HepG2 (cell line): ENCODE measurements around the gene NELFCD. TPM values are rescaled to one million over a fixed set of nuclear protein-coding genes. Genes with fewer than 3 reads are reported as not detected.

Source experiments
- FOXP1 ChIP-seq, 2 experiments: fragments of 450-650 bp in 1 of 2; IDR thresholded peaks; 2 replicates each; pipeline ENCODE4 v1.6.1; 2017 to 2018; ENCODE audit warnings: antibody characterized with exemption in 1 of 2
- KAT8 ChIP-seq: IDR thresholded peaks from 2 replicates; pipeline ENCODE4 v1.6.1; 2016; ENCODE audit warnings: missing genetic modification reagents, missing compliant biosample characterization
- KLF13 ChIP-seq: sonication (generic); formaldehyde crosslinking; IDR thresholded peaks from 2 replicates; pipeline ENCODE4 v1.4.0; 2020; ENCODE audit warnings: mild to moderate bottlenecking, missing genetic modification reagents
- MEIS2 ChIP-seq: sonication (generic); formaldehyde crosslinking; IDR thresholded peaks from 2 replicates; pipeline ENCODE4 v1.9.0; 2021; ENCODE audit warnings: mild to moderate bottlenecking, missing genetic modification reagents
- SP140L ChIP-seq: sonication (generic); formaldehyde crosslinking; IDR thresholded peaks from 2 replicates; pipeline ENCODE4 v1.4.0; 2020; ENCODE audit warnings: missing genetic modification reagents, borderline replicate concordance
- THYN1 ChIP-seq: sonication (generic); formaldehyde crosslinking; IDR thresholded peaks from 2 replicates; pipeline ENCODE4 v1.8.1; 2023; ENCODE audit warnings: low read depth, mild to moderate bottlenecking, moderate library complexity, missing genetic modification reagents, borderline replicate concordance
- TOPORS ChIP-seq: sonication (generic); formaldehyde crosslinking; IDR thresholded peaks from 2 replicates; pipeline ENCODE4 v1.8.0; 2023; ENCODE audit warnings: mild to moderate bottlenecking, missing genetic modification reagents
- ZBTB38 ChIP-seq: sonication (generic); formaldehyde crosslinking; IDR thresholded peaks from 2 replicates; pipeline ENCODE4 v1.5.1; 2020; ENCODE audit warnings: mild to moderate bottlenecking, missing genetic modification reagents
- ZNF17 ChIP-seq: sonication (generic); formaldehyde crosslinking; IDR thresholded peaks from 2 replicates; pipeline ENCODE4 v1.5.0; 2020; ENCODE audit warnings: mild to moderate bottlenecking, missing genetic modification reagents
- ZNF34 ChIP-seq: sonication (generic); formaldehyde crosslinking; IDR thresholded peaks from 2 replicates; pipeline ENCODE4 v1.4.0; 2020; ENCODE audit warnings: mild to moderate bottlenecking, missing genetic modification reagents, borderline replicate concordance
- ZNF619 ChIP-seq: sonication (generic); formaldehyde crosslinking; IDR thresholded peaks from 2 replicates; pipeline ENCODE4 v1.4.0; 2020; ENCODE audit warnings: mild to moderate bottlenecking, missing genetic modification reagents
- ZNF670 ChIP-seq: sonication (generic); formaldehyde crosslinking; IDR thresholded peaks from 2 replicates; pipeline ENCODE4 v1.8.0; 2022; ENCODE audit warnings: mild to moderate bottlenecking, missing genetic modification reagents, borderline replicate concordance
- polyA plus RNA-seq, 8 experiments: library from polyadenylated mRNA; depleted of rRNA in 3 of 8; stranded (reverse) in 7 of 8; unstranded in 1 of 8; fragments of >200 nt; fragmentation: Illumina TruSeq in 4 of 8; extraction: Trizol in 4 of 8; gene quantifications; 2 replicates each; pipeline versions ENCODE4 v1.2.1 to v1.2.3, GENCODE V29; 2011 to 2016; ENCODE audit warnings: low read depth in 4 of 8, missing spikeins in 1 of 8, mixed read lengths in 1 of 8; ENCODE audit not compliant: insufficient read depth in 1 of 8
- total RNA-seq, 5 experiments: library from RNA; depleted of rRNA; stranded (reverse); fragments of >200 nt; fragmentation: Illumina TruSeq; extraction: Trizol; gene quantifications; 2 replicates each; pipeline ENCODE4 v1.2.3, GENCODE V29; 2016; ENCODE audit warnings: low read depth in 1 of 5
- TF ChIP-seq, protein P1 (sequence below): sonication (generic); formaldehyde crosslinking; IDR thresholded peaks from 2 replicates; pipeline ENCODE4 v1.5.0; 2020; ENCODE audit warnings: missing genetic modification reagents, mild to moderate bottlenecking, borderline replicate concordance
- TF ChIP-seq, protein P2 (sequence below): IDR thresholded peaks from 2 replicates; pipeline ENCODE4 v1.6.1; 2018; ENCODE audit warnings: missing genetic modification reagents, mild to moderate bottlenecking, missing compliant biosample characterization
- TF ChIP-seq, protein P3 (sequence below): IDR thresholded peaks from 2 replicates; pipeline ENCODE4 v1.6.1; 2016; ENCODE audit warnings: mild to moderate bottlenecking, missing biosample characterization, missing genetic modification reagents
- TF ChIP-seq, protein P4 (sequence below): sonication (generic); formaldehyde crosslinking; IDR thresholded peaks from 2 replicates; pipeline ENCODE4 v1.5.0; 2020; ENCODE audit warnings: mild to moderate bottlenecking, missing genetic modification reagents, moderate library complexity
- TF ChIP-seq, protein P5 (sequence below): sonication (generic); formaldehyde crosslinking; conservative IDR thresholded peaks from 2 replicates; pipeline ENCODE4 v1.4.0; 2020; ENCODE audit warnings: missing genetic modification reagents
- TF ChIP-seq, protein P6 (sequence below): sonication (generic); formaldehyde crosslinking; IDR thresholded peaks from 2 replicates; pipeline ENCODE4 v1.4.0; 2020; ENCODE audit warnings: missing genetic modification reagents
- TF ChIP-seq, protein P7 (sequence below): sonication (generic); formaldehyde crosslinking; IDR thresholded peaks from 2 replicates; pipeline ENCODE4 v1.4.0; 2020; ENCODE audit warnings: missing genetic modification reagents
- TF ChIP-seq, protein P8 (sequence below): sonication (generic); formaldehyde crosslinking; IDR thresholded peaks from 2 replicates; pipeline ENCODE4 v1.9.0; 2021; ENCODE audit warnings: missing genetic modification reagents, mild to moderate bottlenecking, borderline replicate concordance

NELFCD gene
- total and polyA plus RNA-seq, 2 of the 13 experiments (the other 11 are each of a cell fraction or from before 2014, with no cell fraction given), result 159 to 203 TPM

DNA sequence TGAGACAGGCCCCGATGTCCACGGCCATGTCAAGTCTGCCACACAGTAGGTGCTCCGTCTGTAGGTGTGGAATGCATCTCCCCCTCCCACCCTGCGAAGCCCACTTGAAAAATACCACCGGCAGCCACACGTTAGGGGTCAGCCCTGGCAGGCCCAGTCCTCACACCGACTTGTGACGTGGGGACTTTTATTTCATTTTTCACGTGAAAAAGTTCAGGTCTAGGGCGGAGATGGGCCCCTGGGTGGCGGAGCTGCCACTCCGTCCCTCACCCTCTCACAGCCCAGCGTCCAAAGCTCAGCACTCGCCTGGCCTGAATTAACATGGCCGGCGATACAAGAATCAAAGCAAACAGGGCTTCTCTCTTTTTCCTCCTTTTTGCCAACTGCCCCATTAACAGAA, 34.4 kb downstream of the NELFCD start (continued):
- TF ChIP-seq, protein P1, sequence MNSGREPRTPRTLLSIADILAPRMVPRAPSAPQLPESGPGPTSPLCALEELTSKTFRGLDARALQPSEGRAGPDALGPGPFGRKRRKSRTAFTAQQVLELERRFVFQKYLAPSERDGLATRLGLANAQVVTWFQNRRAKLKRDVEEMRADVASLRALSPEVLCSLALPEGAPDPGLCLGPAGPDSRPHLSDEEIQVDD (CRISPR knock-in tag), result no peak
- TF ChIP-seq, protein P2, sequence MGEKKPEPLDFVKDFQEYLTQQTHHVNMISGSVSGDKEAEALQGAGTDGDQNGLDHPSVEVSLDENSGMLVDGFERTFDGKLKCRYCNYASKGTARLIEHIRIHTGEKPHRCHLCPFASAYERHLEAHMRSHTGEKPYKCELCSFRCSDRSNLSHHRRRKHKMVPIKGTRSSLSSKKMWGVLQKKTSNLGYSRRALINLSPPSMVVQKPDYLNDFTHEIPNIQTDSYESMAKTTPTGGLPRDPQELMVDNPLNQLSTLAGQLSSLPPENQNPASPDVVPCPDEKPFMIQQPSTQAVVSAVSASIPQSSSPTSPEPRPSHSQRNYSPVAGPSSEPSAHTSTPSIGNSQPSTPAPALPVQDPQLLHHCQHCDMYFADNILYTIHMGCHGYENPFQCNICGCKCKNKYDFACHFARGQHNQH (CRISPR knock-in tag), result no peak
- TF ChIP-seq, protein P3, sequence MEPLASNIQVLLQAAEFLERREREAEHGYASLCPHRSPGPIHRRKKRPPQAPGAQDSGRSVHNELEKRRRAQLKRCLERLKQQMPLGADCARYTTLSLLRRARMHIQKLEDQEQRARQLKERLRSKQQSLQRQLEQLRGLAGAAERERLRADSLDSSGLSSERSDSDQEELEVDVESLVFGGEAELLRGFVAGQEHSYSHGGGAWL (CRISPR knock-in tag), result peak; percentile 23; the same call in 1 of the 2 replicates
- TF ChIP-seq THYN1 (CRISPR knock-in tag) (no peak), FOXP1 (IDR thresholded peaks at IDR 0.05) (no peak), FOXP1 (CRISPR knock-in tag; IDR thresholded peaks at IDR 0.05) (no peak), ZNF670 (no peak), KAT8 (CRISPR knock-in tag) (no peak), ZNF619 (CRISPR knock-in tag) (peak; percentile 63; the same call in 1 of the 2 replicates), ZNF17 (CRISPR knock-in tag) (no peak), ZBTB38 (CRISPR knock-in tag) (peak; percentile 56; the same call in 1 of the 2 replicates), SP140L (CRISPR knock-in tag) (no peak), TOPORS (CRISPR knock-in tag) (no peak), MEIS2 (CRISPR knock-in tag) (no peak), ZNF34 (CRISPR knock-in tag) (no peak), KLF13 (CRISPR knock-in tag) (no peak)
- TF ChIP-seq, protein P4, sequence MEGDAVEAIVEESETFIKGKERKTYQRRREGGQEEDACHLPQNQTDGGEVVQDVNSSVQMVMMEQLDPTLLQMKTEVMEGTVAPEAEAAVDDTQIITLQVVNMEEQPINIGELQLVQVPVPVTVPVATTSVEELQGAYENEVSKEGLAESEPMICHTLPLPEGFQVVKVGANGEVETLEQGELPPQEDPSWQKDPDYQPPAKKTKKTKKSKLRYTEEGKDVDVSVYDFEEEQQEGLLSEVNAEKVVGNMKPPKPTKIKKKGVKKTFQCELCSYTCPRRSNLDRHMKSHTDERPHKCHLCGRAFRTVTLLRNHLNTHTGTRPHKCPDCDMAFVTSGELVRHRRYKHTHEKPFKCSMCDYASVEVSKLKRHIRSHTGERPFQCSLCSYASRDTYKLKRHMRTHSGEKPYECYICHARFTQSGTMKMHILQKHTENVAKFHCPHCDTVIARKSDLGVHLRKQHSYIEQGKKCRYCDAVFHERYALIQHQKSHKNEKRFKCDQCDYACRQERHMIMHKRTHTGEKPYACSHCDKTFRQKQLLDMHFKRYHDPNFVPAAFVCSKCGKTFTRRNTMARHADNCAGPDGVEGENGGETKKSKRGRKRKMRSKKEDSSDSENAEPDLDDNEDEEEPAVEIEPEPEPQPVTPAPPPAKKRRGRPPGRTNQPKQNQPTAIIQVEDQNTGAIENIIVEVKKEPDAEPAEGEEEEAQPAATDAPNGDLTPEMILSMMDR (CRISPR knock-in tag), result no peak
- TF ChIP-seq, protein P5, sequence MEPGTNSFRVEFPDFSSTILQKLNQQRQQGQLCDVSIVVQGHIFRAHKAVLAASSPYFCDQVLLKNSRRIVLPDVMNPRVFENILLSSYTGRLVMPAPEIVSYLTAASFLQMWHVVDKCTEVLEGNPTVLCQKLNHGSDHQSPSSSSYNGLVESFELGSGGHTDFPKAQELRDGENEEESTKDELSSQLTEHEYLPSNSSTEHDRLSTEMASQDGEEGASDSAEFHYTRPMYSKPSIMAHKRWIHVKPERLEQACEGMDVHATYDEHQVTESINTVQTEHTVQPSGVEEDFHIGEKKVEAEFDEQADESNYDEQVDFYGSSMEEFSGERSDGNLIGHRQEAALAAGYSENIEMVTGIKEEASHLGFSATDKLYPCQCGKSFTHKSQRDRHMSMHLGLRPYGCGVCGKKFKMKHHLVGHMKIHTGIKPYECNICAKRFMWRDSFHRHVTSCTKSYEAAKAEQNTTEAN (CRISPR knock-in tag), result no peak
- TF ChIP-seq, protein P6, sequence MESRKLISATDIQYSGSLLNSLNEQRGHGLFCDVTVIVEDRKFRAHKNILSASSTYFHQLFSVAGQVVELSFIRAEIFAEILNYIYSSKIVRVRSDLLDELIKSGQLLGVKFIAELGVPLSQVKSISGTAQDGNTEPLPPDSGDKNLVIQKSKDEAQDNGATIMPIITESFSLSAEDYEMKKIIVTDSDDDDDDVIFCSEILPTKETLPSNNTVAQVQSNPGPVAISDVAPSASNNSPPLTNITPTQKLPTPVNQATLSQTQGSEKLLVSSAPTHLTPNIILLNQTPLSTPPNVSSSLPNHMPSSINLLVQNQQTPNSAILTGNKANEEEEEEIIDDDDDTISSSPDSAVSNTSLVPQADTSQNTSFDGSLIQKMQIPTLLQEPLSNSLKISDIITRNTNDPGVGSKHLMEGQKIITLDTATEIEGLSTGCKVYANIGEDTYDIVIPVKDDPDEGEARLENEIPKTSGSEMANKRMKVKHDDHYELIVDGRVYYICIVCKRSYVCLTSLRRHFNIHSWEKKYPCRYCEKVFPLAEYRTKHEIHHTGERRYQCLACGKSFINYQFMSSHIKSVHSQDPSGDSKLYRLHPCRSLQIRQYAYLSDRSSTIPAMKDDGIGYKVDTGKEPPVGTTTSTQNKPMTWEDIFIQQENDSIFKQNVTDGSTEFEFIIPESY (CRISPR knock-in tag), result no peak
- TF ChIP-seq, protein P7, sequence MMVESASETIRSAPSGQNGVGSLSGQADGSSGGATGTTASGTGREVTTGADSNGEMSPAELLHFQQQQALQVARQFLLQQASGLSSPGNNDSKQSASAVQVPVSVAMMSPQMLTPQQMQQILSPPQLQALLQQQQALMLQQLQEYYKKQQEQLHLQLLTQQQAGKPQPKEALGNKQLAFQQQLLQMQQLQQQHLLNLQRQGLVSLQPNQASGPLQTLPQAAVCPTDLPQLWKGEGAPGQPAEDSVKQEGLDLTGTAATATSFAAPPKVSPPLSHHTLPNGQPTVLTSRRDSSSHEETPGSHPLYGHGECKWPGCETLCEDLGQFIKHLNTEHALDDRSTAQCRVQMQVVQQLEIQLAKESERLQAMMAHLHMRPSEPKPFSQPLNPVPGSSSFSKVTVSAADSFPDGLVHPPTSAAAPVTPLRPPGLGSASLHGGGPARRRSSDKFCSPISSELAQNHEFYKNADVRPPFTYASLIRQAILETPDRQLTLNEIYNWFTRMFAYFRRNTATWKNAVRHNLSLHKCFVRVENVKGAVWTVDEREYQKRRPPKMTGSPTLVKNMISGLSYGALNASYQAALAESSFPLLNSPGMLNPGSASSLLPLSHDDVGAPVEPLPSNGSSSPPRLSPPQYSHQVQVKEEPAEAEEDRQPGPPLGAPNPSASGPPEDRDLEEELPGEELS (CRISPR knock-in tag), result peak; percentile 13; the same call in 1 of the 2 replicates
- TF ChIP-seq, protein P8, sequence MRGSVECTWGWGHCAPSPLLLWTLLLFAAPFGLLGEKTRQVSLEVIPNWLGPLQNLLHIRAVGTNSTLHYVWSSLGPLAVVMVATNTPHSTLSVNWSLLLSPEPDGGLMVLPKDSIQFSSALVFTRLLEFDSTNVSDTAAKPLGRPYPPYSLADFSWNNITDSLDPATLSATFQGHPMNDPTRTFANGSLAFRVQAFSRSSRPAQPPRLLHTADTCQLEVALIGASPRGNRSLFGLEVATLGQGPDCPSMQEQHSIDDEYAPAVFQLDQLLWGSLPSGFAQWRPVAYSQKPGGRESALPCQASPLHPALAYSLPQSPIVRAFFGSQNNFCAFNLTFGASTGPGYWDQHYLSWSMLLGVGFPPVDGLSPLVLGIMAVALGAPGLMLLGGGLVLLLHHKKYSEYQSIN, result no peak
